ENCODE measurements around the gene FAM53B.

GRCh38 chr10:124655191-124656112, 88.7 kb downstream of the FAM53B start:
- no peak for TF ChIP-seq CTCF (conservative IDR thresholded peaks at IDR 0.05; ENCODE audit: low read length)
- TF ChIP-seq EZH2phosphoT487 (IDR thresholded peaks at IDR 0.05; ENCODE audit: borderline replicate concordance, low read depth, low read length), result no peak
